GM23338 (cell line): ENCODE measurements around the gene TOLLIP. TPM values are rescaled to one million over a fixed set of nuclear protein-coding genes. Genes with fewer than 3 reads are reported as not detected.

Experiments
- ATAC-seq: fragments of 200-7000 bp; cut with Tn5 transposase; 3 replicates; pipeline ENCODE4 v1.9.1; 2020
- DNase-seq: peaks from one replicate; pipeline ENCODE4 v3.0.0-alpha.2; 2015; ENCODE audit warnings: low spot score
- H2AFZ ChIP-seq: fragments of 200-600 bp; sonication (generic); 2 replicates; pipeline ENCODE4 v1.8.0; 2016; ENCODE audit warnings: antibody characterized with exemption, mild to moderate bottlenecking, moderate library complexity
- H3F3A ChIP-seq: fragments of 200-600 bp; sonication (generic); replicated peaks from 2 replicates; pipeline ENCODE4 v1.8.0; 2017; ENCODE audit warnings: antibody characterized with exemption, mixed run types, low read depth
- H3K27ac ChIP-seq: fragments of 200-600 bp; sonication (generic); 2 replicates; pipeline ENCODE4 v1.6.1; 2016; ENCODE audit warnings: low read depth
- H3K27me3 ChIP-seq: fragments of 200-600 bp; sonication (generic); 2 replicates; pipeline ENCODE4 v1.8.0; 2016; ENCODE audit warnings: mild to moderate bottlenecking, mixed run types, moderate library complexity; ENCODE audit not compliant: insufficient read depth
- H3K36me3 ChIP-seq: fragments of 200-600 bp; sonication (generic); 2 replicates; pipeline ENCODE4 v1.8.0; 2016; ENCODE audit warnings: mild to moderate bottlenecking; ENCODE audit not compliant: insufficient read depth
- H3K4me1 ChIP-seq: fragments of 200-600 bp; sonication (generic); 2 replicates; pipeline ENCODE4 v1.8.0; 2016; ENCODE audit warnings: mild to moderate bottlenecking, moderate library complexity; ENCODE audit not compliant: insufficient read depth
- H3K4me2 ChIP-seq: fragments of 200-600 bp; sonication (generic); 2 replicates; pipeline ENCODE4 v1.7.1; 2017; ENCODE audit warnings: mixed run types
- H3K4me3 ChIP-seq: fragments of 200-600 bp; sonication (generic); 2 replicates; pipeline ENCODE4 v1.6.1; 2016; ENCODE audit warnings: mixed run types
- H3K79me2 ChIP-seq: fragments of 200-600 bp; sonication (generic); replicated peaks from 2 replicates; pipeline ENCODE4 v1.8.0; 2017; ENCODE audit warnings: mild to moderate bottlenecking; ENCODE audit not compliant: insufficient read depth
- H3K9me2 ChIP-seq: fragments of 200-600 bp; sonication (generic); 2 replicates; pipeline ENCODE4 v1.8.0; 2017; ENCODE audit not compliant: insufficient read depth
- H4K20me1 ChIP-seq: fragments of 200-600 bp; sonication (generic); replicated peaks from 2 replicates; pipeline ENCODE4 v1.8.0; 2017; ENCODE audit warnings: mild to moderate bottlenecking; ENCODE audit not compliant: insufficient read depth
- H3K27ac Mint-ChIP-seq: 2 replicates; pipeline ENCODE4 v1.8.0; 2020; ENCODE audit warnings: inconsistent platforms, mild to moderate bottlenecking, moderate library complexity, mixed read lengths
- H3K27me3 Mint-ChIP-seq: 3 replicates; pipeline ENCODE4 v1.8.0; 2022; ENCODE audit warnings: low read depth, mild to moderate bottlenecking, moderate library complexity, mixed read lengths, inconsistent platforms; ENCODE audit not compliant: insufficient read depth, poor library complexity
- H3K36me3 Mint-ChIP-seq: 3 replicates; pipeline ENCODE4 v1.8.0; 2021; ENCODE audit warnings: low read depth, mild to moderate bottlenecking, inconsistent platforms, moderate library complexity, mixed read lengths
- H3K4me1 Mint-ChIP-seq: 3 replicates; pipeline ENCODE4 v1.8.0; 2020; ENCODE audit warnings: mild to moderate bottlenecking, inconsistent platforms, mixed read lengths
- H3K4me3 Mint-ChIP-seq: 3 replicates; pipeline ENCODE4 v1.8.0; 2021; ENCODE audit warnings: moderate library complexity, mild to moderate bottlenecking, inconsistent platforms, mixed read lengths
- H3K9me3 Mint-ChIP-seq: 3 replicates; pipeline ENCODE4 v1.8.0; 2020; ENCODE audit warnings: moderate library complexity, mild to moderate bottlenecking, inconsistent platforms, mixed read lengths
- CREB1 ChIP-seq: fragments of 250-450 bp; sonication (Bioruptor Pico); IDR thresholded peaks from 2 replicates; pipeline ENCODE4 v1.5.0; 2020; ENCODE audit warnings: low read depth, mild to moderate bottlenecking, moderate library complexity
- EZH2 ChIP-seq: fragments of 200-600 bp; sonication (generic); IDR thresholded peaks from one replicate; pipeline ENCODE4 v1.8.0; 2017; ENCODE audit warnings: antibody characterized with exemption, mild to moderate bottlenecking, low read depth; ENCODE audit not compliant: unreplicated experiment
- EZH2phosphoT487 ChIP-seq: fragments of 200-600 bp; sonication (generic); IDR thresholded peaks from one replicate; pipeline ENCODE4 v1.8.1; 2018; ENCODE audit warnings: antibody characterized with exemption; ENCODE audit not compliant: unreplicated experiment
- JUNB ChIP-seq: IDR thresholded peaks from one replicate; pipeline ENCODE4 v1.6.1; 2016; ENCODE audit warnings: antibody characterized with exemption; ENCODE audit not compliant: unreplicated experiment
- NANOG ChIP-seq: IDR thresholded peaks from 2 replicates; pipeline ENCODE4 v1.6.1; 2016; ENCODE audit warnings: antibody characterized with exemption, borderline replicate concordance
- POLR2AphosphoS5 ChIP-seq: IDR thresholded peaks from 2 replicates; pipeline ENCODE4 v1.6.1; 2016; ENCODE audit warnings: antibody characterized with exemption, low read depth
- REST ChIP-seq: IDR thresholded peaks from one replicate; pipeline ENCODE4 v1.6.1; 2018; ENCODE audit warnings: antibody characterized with exemption; ENCODE audit not compliant: unreplicated experiment
- STAT1 ChIP-seq: IDR thresholded peaks from one replicate; pipeline ENCODE4 v1.6.1; 2016; ENCODE audit warnings: antibody characterized with exemption; ENCODE audit not compliant: unreplicated experiment
- ZNF114 ChIP-seq: fragments of 250-450 bp; sonication (Bioruptor Pico); IDR thresholded peaks from 2 replicates; pipeline ENCODE4 v1.5.0; 2020; ENCODE audit warnings: mild to moderate bottlenecking, moderate library complexity
- ZNF331 ChIP-seq: fragments of 250-450 bp; sonication (Bioruptor Pico); IDR thresholded peaks from 2 replicates; pipeline ENCODE4 v1.5.0; 2020; ENCODE audit warnings: low read depth, mild to moderate bottlenecking, moderate library complexity
- polyA plus RNA-seq: library from polyadenylated mRNA; unstranded; fragments of >200 nt; fragmentation: Nextera tagmentation; extraction: Ambion mirVana; gene quantifications from 2 replicates; pipeline ENCODE4 v1.2.1, GENCODE V29; 2016
- total RNA-seq: library from RNA; depleted of rRNA; stranded (reverse); fragments of >200 nt; shearing (Covaris generic); gene quantifications from 2 replicates; pipeline ENCODE4 v1.2.3, GENCODE V29; 2014
- TF ChIP-seq, protein P1 (sequence below): IDR thresholded peaks from 2 replicates; pipeline ENCODE4 v1.6.1; 2016; ENCODE audit warnings: antibody characterized with exemption
- TF ChIP-seq, protein P2 (sequence below), 2 experiments: fragments of 200-600 bp in 1 of 2; sonication (generic) in 1 of 2; conservative IDR thresholded peaks; 2 replicates each; pipeline versions ENCODE4 v1.5.1 to v1.6.1; 2016 to 2017; ENCODE audit warnings: antibody characterized with exemption in 2 of 2, low read depth in 2 of 2, mild to moderate bottlenecking in 2 of 2, moderate library complexity in 1 of 2

Gene TOLLIP
- total and polyA plus RNA-seq, 2 experiments from 2014 or later = 13.5 to 18.0 TPM

GRCh38 chr11:1232021-1232882 is 77.2 kb downstream of the TOLLIP start:
- H3K4me1 ChIP-seq = no peaks in the 10 kb centered on the region
- Mint-ChIP-seq H3K27ac (no peak overlapping the region), H3K4me1 (no peaks in the 10 kb centered on the region), H3K36me3 (no peaks in the 10 kb centered on the region), H3K4me3 (no peak overlapping the region), H3K9me3 (no peaks in the 10 kb centered on the region), H3K27me3 (no peaks in the 10 kb centered on the region)
- no peak for ATAC-seq
- H3K36me3 ChIP-seq = no peaks in the 10 kb centered on the region
- no peak overlapping the region for H3K4me3 ChIP-seq
- H3F3A ChIP-seq = no peaks in the 10 kb centered on the region
- no peaks in the 10 kb centered on the region for H3K79me2 ChIP-seq
- H3K9me2 ChIP-seq = no peaks in the 10 kb centered on the region
- no peak for DNase-seq
- H2AFZ ChIP-seq = no peak overlapping the region
- H3K27ac ChIP-seq = no peak overlapping the region
- no peak for TF ChIP-seq CREB1 (CRISPR knock-in tag)
- H4K20me1 ChIP-seq = no peaks in the 10 kb centered on the region
- no peaks in the 10 kb centered on the region for H3K27me3 ChIP-seq
- H3K4me2 ChIP-seq = no peak overlapping the region

DNA sequence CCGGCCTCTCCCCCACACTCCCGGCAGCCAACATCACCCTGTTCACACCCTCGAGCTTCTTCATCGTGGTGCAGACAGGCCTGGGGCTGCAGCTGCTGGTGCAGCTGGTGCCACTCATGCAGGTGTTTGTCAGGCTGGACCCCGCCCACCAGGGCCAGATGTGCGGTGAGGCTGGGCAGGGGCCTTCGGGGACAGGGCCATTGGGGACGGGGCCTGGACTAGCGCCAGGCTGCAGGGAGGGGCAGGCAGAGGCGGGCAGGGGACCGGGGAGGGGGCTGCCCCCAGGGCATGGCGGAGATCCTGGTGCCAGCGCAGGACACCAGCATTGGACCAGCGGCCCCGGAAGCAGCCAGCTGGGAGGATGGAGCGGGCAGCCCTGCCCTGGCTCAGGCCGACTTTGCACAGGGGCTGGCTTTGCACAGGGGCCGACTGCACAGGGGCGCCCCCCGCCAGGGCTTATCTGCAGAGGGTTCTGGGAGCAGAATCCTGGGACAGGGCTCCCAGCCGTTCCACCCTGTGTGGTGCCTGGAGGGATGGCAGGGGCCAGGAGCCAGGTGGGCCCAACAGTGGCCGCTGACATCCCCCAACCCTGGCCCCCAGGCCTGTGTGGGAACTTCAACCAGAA is 77.9 kb downstream of the TOLLIP start:
- no peaks in the 10 kb centered on the region for H4K20me1 ChIP-seq
- no peak overlapping the region for H3K4me3 ChIP-seq
- no peaks in the 10 kb centered on the region for H3K79me2 ChIP-seq
- H3K9me2 ChIP-seq = no peaks in the 10 kb centered on the region
- Mint-ChIP-seq H3K4me3 (no peak overlapping the region), H3K9me3 (no peaks in the 10 kb centered on the region), H3K36me3 (no peaks in the 10 kb centered on the region), H3K27ac (no peak overlapping the region), H3K27me3 (no peaks in the 10 kb centered on the region), H3K4me1 (no peaks in the 10 kb centered on the region)
- no peak overlapping the region for H3K4me2 ChIP-seq
- no peaks in the 10 kb centered on the region for H3F3A ChIP-seq
- H2AFZ ChIP-seq = no peak overlapping the region
- no peak for DNase-seq
- H3K27me3 ChIP-seq = no peaks in the 10 kb centered on the region
- no peak for ATAC-seq
- no peaks in the 10 kb centered on the region for H3K4me1 ChIP-seq
- no peak overlapping the region for H3K27ac ChIP-seq
- H3K36me3 ChIP-seq = no peaks in the 10 kb centered on the region
- no peak for TF ChIP-seq NANOG
- no peak for TF ChIP-seq EZH2
- TF ChIP-seq REST = no peak
- TF ChIP-seq ZNF114 (CRISPR knock-in tag) = no peak
- TF ChIP-seq STAT1 = no peak
- TF ChIP-seq, protein P1, sequence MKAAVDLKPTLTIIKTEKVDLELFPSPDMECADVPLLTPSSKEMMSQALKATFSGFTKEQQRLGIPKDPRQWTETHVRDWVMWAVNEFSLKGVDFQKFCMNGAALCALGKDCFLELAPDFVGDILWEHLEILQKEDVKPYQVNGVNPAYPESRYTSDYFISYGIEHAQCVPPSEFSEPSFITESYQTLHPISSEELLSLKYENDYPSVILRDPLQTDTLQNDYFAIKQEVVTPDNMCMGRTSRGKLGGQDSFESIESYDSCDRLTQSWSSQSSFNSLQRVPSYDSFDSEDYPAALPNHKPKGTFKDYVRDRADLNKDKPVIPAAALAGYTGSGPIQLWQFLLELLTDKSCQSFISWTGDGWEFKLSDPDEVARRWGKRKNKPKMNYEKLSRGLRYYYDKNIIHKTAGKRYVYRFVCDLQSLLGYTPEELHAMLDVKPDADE = no peak
- no peak for TF ChIP-seq ZNF331 (CRISPR knock-in tag)
- no peak for TF ChIP-seq EZH2phosphoT487
- no peak for TF ChIP-seq CREB1 (CRISPR knock-in tag)
- TF ChIP-seq JUNB = no peak
- TF ChIP-seq, protein P2, sequence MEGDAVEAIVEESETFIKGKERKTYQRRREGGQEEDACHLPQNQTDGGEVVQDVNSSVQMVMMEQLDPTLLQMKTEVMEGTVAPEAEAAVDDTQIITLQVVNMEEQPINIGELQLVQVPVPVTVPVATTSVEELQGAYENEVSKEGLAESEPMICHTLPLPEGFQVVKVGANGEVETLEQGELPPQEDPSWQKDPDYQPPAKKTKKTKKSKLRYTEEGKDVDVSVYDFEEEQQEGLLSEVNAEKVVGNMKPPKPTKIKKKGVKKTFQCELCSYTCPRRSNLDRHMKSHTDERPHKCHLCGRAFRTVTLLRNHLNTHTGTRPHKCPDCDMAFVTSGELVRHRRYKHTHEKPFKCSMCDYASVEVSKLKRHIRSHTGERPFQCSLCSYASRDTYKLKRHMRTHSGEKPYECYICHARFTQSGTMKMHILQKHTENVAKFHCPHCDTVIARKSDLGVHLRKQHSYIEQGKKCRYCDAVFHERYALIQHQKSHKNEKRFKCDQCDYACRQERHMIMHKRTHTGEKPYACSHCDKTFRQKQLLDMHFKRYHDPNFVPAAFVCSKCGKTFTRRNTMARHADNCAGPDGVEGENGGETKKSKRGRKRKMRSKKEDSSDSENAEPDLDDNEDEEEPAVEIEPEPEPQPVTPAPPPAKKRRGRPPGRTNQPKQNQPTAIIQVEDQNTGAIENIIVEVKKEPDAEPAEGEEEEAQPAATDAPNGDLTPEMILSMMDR (conservative IDR thresholded peaks at IDR 0.05; ENCODE audit: low read depth in 2 of 2) = no peak
- TF ChIP-seq POLR2AphosphoS5 = no peak
